Measurements from ENCODE around the gene ECE1.

The ECE1 gene

DNA sequence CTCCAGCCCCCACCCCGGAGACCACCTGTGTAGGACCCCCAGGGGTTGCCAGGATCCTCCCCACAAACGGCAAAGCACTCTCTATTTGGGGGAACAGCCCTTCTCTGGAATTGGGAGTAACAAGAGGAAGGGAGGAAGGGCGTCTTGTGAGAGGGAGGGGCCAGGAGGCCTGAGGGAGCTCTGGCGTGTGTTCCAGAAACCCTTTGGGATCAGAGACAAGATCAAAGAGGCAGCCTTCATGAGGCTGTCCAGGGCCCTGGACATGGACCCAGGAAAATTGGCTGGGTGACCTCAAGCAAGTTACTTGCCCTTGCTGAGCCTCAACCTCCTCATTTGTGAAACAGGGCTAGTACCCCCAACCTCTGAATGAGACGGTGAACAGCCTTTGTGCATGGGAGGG, 18.1 kb upstream of the ECE1 start:
- Histone ChIP-seq H3K9me3 (no peaks in the 10 kb centered on the region), H3K27me3 (no peaks in the 10 kb centered on the region), H3K4me1 (peaks cover 12 to 99% (median 72%) of the 10 kb centered on the region in 4 donors), H3K4me3 (no peak overlapping the region), H3K27ac (peak overlapping the region; percentile 56 to 63), H3K36me3 (no peaks in the 10 kb centered on the region)
- no peak for DNase-seq
- TF ChIP-seq, protein P1, sequence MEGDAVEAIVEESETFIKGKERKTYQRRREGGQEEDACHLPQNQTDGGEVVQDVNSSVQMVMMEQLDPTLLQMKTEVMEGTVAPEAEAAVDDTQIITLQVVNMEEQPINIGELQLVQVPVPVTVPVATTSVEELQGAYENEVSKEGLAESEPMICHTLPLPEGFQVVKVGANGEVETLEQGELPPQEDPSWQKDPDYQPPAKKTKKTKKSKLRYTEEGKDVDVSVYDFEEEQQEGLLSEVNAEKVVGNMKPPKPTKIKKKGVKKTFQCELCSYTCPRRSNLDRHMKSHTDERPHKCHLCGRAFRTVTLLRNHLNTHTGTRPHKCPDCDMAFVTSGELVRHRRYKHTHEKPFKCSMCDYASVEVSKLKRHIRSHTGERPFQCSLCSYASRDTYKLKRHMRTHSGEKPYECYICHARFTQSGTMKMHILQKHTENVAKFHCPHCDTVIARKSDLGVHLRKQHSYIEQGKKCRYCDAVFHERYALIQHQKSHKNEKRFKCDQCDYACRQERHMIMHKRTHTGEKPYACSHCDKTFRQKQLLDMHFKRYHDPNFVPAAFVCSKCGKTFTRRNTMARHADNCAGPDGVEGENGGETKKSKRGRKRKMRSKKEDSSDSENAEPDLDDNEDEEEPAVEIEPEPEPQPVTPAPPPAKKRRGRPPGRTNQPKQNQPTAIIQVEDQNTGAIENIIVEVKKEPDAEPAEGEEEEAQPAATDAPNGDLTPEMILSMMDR (IDR thresholded peaks at IDR 0.05) = no peak
- intact Hi-C loops (cut with DNase I; ENCODE audit: low total_unique reads) = no loop called here

DNA sequence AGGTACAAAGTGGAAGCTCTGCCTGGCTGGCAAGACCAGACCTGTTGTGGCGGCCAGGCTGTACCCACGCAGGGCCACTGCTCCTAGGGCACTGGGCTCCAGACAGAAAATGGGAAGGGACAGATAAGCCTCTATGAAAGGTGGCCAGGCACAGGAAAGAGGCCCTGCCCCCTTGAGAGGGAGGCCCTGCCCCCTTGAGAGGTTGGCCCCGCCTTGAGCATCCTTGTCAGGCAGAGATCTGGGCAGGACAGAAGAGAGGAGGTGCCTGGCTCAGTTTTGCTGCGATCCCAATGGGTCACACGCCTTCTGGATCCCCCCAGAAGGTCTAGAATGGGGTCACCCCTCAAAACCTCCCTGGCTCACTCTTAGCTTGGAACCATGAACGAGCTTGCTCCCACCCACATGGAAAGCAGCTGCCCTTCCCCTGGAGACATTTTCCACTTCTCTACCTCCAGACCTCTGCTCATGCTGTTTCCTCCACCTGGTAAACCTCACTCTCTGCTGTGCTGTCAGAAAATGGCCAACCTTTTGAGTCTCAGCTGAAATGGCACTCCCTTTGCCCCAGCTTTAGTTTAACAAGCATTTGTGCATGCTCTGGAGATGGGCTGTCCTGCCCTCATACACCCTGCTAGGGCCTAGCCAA, 17.5 kb upstream of the ECE1 start:
- intact Hi-C loops (cut with DNase I; ENCODE audit: low total_unique reads) = no loop called here

DNA sequence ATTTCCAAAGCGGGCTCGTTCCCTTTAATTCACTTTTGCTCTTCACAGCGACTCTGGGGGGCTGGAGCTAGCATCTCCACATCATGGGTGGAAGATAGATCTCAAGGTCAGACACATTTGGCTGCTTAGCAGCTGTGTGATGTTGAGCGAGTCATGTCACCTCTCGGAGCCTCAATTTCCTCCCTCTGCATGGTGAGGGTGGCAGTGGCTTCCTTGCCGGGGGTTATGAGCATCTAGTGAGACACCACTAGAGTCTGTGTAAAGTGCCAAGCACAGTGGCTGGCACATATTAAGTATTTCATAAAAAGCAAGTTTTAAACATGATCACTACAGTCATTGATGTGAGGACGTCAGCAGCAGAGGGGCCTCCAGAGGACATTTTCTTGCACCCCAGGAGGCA, 16.9 kb upstream of the ECE1 start:
- Histone ChIP-seq H3K27me3 (no peaks in the 10 kb centered on the region), H3K36me3 (no peaks in the 10 kb centered on the region), H3K9me3 (no peaks in the 10 kb centered on the region), H3K4me1 (peaks cover 4 to 99% (median 72%) of the 10 kb centered on the region in 4 donors), H3K4me3 (no peak overlapping the region), H3K27ac (peak overlapping the region; percentile 56 to 63)
- no peak for DNase-seq
- intact Hi-C loops (cut with DNase I; ENCODE audit: low total_unique reads) = no loop called here
- TF ChIP-seq, protein P1 (IDR thresholded peaks at IDR 0.05) = no peak

More for the DNA sequence above, 17.5 kb upstream of the ECE1 start:
- Histone ChIP-seq H3K27ac (peak overlapping the region; percentile 56 to 63), H3K27me3 (no peaks in the 10 kb centered on the region), H3K36me3 (no peaks in the 10 kb centered on the region), H3K4me1 (peaks cover 6 to 99% (median 72%) of the 10 kb centered on the region in 4 donors), H3K4me3 (no peak overlapping the region), H3K9me3 (no peaks in the 10 kb centered on the region)
- no peak for DNase-seq
- TF ChIP-seq, protein P1 (IDR thresholded peaks at IDR 0.05) = no peak

DNA sequence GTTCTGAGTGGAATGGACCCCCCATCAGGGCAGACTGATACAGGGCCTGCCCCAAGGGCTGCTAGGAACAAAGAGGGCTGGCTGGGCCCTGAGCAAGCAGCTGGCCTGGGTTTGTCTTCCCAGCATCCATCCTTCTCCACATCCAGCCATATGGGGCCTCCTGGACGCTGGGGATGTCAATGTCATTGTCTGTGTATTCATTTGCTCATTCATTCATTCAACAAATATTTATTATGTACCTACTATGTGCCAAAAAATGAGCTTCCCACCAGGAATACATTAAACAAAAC, 15.6 kb upstream of the ECE1 start:
- TF ChIP-seq, protein P1 (IDR thresholded peaks at IDR 0.05) = no peak
- Histone ChIP-seq H3K27me3 (no peaks in the 10 kb centered on the region), H3K27ac (no peak overlapping the region), H3K9me3 (no peaks in the 10 kb centered on the region), H3K36me3 (no peaks in the 10 kb centered on the region), H3K4me3 (no peak overlapping the region), H3K4me1 (peaks cover under 1 to 92% (median 61%) of the 10 kb centered on the region in 4 donors)
- DNase-seq = no peak
- intact Hi-C loops (cut with DNase I; ENCODE audit: low total_unique reads) = no loop called here

DNA sequence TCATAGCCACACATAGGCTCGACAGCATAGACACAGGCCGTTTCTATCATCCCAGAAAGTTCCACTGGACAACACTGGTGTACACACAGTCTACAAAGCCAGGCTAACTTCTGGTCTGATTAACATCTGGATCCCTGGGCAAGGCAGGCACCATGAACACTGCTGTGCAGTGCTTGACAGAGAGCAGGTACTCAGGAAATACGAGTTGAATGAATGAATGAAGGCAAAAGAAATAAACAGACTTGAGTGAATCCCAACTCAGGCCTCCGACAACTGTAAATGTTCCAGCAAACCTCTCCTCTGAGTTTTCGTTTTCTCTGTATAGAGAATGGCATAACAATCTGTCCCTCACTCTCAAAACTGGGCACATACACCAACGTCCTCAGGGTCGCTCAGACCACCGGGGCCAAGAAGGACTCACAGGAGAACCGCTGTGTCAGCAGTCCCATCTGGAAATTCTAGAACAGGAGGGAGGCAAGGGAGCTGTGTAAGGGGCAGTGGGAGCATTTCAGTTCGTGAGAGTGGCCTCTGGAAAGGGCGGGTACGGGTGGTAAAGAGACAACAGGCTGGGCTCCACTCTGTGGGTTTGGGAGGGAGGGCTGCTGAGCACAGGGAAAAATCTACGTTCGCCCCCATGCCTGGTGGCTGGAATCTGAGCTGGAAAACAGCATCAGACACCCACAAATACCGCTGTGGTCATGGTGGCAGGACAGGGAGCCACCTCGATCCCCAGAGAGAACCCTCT, 15.1 kb upstream of the ECE1 start:
- no peaks in the 10 kb centered on the region for H3K9me3 ChIP-seq
- H3K4me1 ChIP-seq = peaks cover 0 to 92% (median 56%) of the 10 kb centered on the region in 4 donors
- TF ChIP-seq, protein P1 (IDR thresholded peaks at IDR 0.05) = no peak
- H3K36me3 ChIP-seq = no peaks in the 10 kb centered on the region
- H3K27ac ChIP-seq = no peak overlapping the region
- DNase-seq = no peak
- intact Hi-C loops (cut with DNase I; ENCODE audit: low total_unique reads) = no loop called here
- H3K27me3 ChIP-seq = no peaks in the 10 kb centered on the region
- no peak overlapping the region for H3K4me3 ChIP-seq
